ENCODE measurements around the gene NCMAP. TPM values are rescaled to one million over a fixed set of nuclear protein-coding genes. Genes with fewer than 3 reads are reported as not detected.
"Not testable (repeated sequence)": the region's sequence is repeated elsewhere in the genome, so short reads cannot be mapped to it uniquely, and the experiment has no call there.

The NCMAP gene
- total RNA-seq, 1 donor from 2014 or later: 2.1 TPM

GRCh38 chr1:24547195-24547594 is 8.7 kb upstream of the NCMAP start:
- DNase-seq (ENCODE audit: extremely low spot score, unreplicated experiment): no peak
- Mint-ChIP-seq H3K27me3 (peaks cover 12% of the 10 kb centered on the region), H3K36me3 (no peaks in the 10 kb centered on the region), H3K4me3 (no peak overlapping the region), H3K27ac (no peak overlapping the region), H3K4me1 (ENCODE audit: unreplicated experiment) (peaks cover 19% of the 10 kb centered on the region), H3K9me3 (no peaks in the 10 kb centered on the region)
- TF ChIP-seq, protein P1, sequence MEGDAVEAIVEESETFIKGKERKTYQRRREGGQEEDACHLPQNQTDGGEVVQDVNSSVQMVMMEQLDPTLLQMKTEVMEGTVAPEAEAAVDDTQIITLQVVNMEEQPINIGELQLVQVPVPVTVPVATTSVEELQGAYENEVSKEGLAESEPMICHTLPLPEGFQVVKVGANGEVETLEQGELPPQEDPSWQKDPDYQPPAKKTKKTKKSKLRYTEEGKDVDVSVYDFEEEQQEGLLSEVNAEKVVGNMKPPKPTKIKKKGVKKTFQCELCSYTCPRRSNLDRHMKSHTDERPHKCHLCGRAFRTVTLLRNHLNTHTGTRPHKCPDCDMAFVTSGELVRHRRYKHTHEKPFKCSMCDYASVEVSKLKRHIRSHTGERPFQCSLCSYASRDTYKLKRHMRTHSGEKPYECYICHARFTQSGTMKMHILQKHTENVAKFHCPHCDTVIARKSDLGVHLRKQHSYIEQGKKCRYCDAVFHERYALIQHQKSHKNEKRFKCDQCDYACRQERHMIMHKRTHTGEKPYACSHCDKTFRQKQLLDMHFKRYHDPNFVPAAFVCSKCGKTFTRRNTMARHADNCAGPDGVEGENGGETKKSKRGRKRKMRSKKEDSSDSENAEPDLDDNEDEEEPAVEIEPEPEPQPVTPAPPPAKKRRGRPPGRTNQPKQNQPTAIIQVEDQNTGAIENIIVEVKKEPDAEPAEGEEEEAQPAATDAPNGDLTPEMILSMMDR (conservative IDR thresholded peaks at IDR 0.05): no peak

DNA sequence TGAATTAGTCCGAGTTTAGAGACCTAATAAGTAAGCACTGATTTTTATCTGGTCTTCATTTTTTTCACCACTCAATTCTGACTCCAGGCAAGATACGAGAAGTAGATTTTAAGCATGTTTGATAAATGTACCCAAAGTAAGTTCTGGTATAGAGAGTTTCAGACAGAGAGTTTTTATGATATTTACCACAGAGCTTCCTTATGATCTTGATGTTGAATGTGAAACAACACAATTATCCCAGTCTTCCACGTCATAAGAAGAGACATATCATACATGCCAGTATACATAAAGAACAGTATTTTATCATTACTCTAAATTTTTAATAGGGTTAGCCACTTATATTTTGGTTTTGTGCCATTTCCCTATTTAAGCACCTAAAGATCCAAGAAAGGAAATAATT is 7.8 kb upstream of the NCMAP start:
- Mint-ChIP-seq H3K27ac (no peak overlapping the region), H3K27me3 (peaks cover 13% of the 10 kb centered on the region), H3K4me3 (no peak overlapping the region), H3K4me1 (ENCODE audit: unreplicated experiment) (peaks cover 17% of the 10 kb centered on the region), H3K9me3 (no peaks in the 10 kb centered on the region), H3K36me3 (no peaks in the 10 kb centered on the region)
- DNase-seq (ENCODE audit: extremely low spot score, unreplicated experiment): no peak
- TF ChIP-seq, protein P1 (conservative IDR thresholded peaks at IDR 0.05): no peak

DNA sequence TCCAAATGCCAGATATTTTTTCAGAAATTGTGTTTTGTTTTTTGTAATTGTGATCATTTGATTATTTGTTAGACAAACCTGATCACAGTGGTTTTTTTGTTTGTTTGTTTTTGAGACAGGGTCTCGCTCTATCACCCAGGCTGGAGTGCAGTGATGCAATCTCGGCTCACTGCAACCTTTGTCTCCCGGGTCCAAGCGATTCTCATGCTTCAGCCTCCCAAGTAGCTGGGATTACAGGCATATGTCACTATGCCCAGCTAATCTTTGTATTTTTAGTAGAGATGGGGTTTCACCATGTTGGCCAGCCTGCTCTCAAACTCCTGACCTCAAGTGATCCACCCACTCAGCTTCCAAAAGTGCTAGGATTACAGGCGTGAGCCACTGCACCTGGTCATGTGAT is 6.7 kb upstream of the NCMAP start:
- H3K4me1 Mint-ChIP-seq (ENCODE audit: unreplicated experiment): peaks cover 17% of the 10 kb centered on the region
- not testable (repeated sequence) for H3K27ac Mint-ChIP-seq; DNase-seq (ENCODE audit: extremely low spot score, unreplicated experiment); H3K36me3 Mint-ChIP-seq; H3K4me3 Mint-ChIP-seq; H3K9me3 Mint-ChIP-seq
- peaks cover 13% of the 10 kb centered on the region for H3K27me3 Mint-ChIP-seq

DNA sequence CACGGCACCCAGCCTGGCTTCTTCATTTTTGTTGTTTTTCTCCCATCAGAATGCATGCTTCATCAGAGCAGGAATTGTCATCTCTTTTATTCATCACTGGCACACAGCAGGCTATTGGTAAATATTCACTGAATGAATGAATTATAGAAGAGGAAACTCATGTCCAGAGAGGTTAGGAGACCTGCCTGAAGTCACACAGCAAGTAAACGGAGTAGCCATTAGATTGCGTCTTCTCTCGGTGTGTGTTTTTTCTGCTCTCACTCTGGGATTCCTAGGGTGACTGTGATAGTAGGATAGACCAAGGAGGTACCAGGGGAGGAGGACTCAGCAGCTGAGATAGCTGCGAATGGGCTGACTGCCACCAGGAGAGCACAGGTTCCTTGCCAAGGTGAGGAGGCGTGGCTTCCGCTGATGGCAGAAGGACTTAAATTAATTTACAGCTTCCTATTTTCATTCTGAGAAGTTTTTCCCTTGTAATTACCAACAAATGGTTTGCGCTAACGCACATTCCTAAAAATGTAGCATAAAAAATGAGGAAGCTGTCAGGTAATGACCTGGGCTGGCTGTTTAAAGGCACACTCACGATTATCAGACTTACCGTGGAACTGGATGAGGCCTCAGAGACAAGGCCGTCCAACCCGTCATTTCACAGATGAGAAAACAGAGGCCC is 4.5 kb upstream of the NCMAP start:
- H3K9me3 Mint-ChIP-seq: no peaks in the 10 kb centered on the region
- TF ChIP-seq, protein P1 (conservative IDR thresholded peaks at IDR 0.05): no peak
- peaks cover 17% of the 10 kb centered on the region for H3K4me1 Mint-ChIP-seq (ENCODE audit: unreplicated experiment)
- DNase-seq (ENCODE audit: extremely low spot score, unreplicated experiment): no peak
- no peaks in the 10 kb centered on the region for H3K36me3 Mint-ChIP-seq
- H3K4me3 Mint-ChIP-seq: no peak overlapping the region
- peaks cover 30% of the 10 kb centered on the region for H3K27me3 Mint-ChIP-seq
- peak overlapping the region; percentile 57 for H3K27ac Mint-ChIP-seq

GRCh38 chr1:24551960-24552571 is 3.8 kb upstream of the NCMAP start:
- Mint-ChIP-seq H3K36me3 (peaks cover 2% of the 10 kb centered on the region), H3K4me1 (ENCODE audit: unreplicated experiment) (peaks cover 21% of the 10 kb centered on the region), H3K9me3 (no peaks in the 10 kb centered on the region), H3K27me3 (peaks cover 36% of the 10 kb centered on the region), H3K4me3 (peak overlapping the region; percentile 7), H3K27ac (peak overlapping the region; percentile 57)
- TF ChIP-seq, protein P1 (conservative IDR thresholded peaks at IDR 0.05): no peak
- DNase-seq (ENCODE audit: extremely low spot score, unreplicated experiment): no peak

DNA sequence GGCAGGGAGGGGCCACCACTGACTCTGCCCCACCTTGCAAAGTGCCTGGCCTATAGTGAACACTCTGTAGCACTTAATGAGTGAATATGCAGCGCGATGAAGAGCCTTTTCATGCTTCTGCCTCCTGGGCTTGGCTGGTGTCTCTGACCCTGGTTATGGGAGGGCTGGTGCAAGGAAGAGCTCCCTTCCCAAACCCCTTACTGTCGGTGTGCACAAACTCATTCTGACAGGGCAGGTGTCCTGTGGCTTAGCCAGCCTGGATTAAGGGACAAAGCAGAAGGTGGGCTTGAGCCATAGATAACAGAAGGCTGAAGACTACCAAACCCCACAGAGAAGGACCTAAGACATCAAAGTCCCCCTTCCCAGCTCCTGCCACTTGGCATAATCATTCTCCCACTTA is 2.0 kb upstream of the NCMAP start:
- H3K27ac Mint-ChIP-seq: no peak overlapping the region
- no peak overlapping the region for H3K4me3 Mint-ChIP-seq
- TF ChIP-seq, protein P1 (conservative IDR thresholded peaks at IDR 0.05): no peak
- H3K27me3 Mint-ChIP-seq: peaks cover 41% of the 10 kb centered on the region
- peaks cover 4% of the 10 kb centered on the region for H3K36me3 Mint-ChIP-seq
- peaks cover 28% of the 10 kb centered on the region for H3K4me1 Mint-ChIP-seq (ENCODE audit: unreplicated experiment)
- no peak for DNase-seq (ENCODE audit: extremely low spot score, unreplicated experiment)
- H3K9me3 Mint-ChIP-seq: no peaks in the 10 kb centered on the region

Data from type B pancreatic cell (in vitro differentiated cells).